M059J (cell line): ENCODE measurements around the gene SKAP1. TPM values are rescaled to one million over a fixed set of nuclear protein-coding genes. Genes with fewer than 3 reads are reported as not detected.
"Not testable (repeated sequence)": the region's sequence is repeated elsewhere in the genome, so short reads cannot be mapped to it uniquely, and the experiment has no call there.

Experiments used
- DNase-seq: peaks from one replicate; pipeline ENCODE4 v3.0.0-alpha.2; 2012; ENCODE audit warnings: low read depth
- total RNA-seq: library from RNA; depleted of rRNA; stranded (reverse); fragments of >200 nt; shearing (Covaris generic); gene quantifications from 2 replicates; pipeline ENCODE4 v1.2.3, GENCODE V29; 2014

The SKAP1 gene
- total RNA-seq, 1 experiment from 2014 or later: 0.42 TPM

- DNase-seq: no peak
Measured at GRCh38 chr17:48373130-48373830, 56.7 kb downstream of the SKAP1 start.

GRCh38 chr17:48368967-48369366 is 61.0 kb downstream of the SKAP1 start:
- not testable (repeated sequence) for DNase-seq

GRCh38 chr17:48368352-48368908 is 61.6 kb downstream of the SKAP1 start:
- DNase-seq: no peak

- no peak for DNase-seq
Measured at GRCh38 chr17:48363161-48363560, 66.9 kb downstream of the SKAP1 start.

GRCh38 chr17:48360861-48361633 is 69.0 kb downstream of the SKAP1 start:
- not testable (repeated sequence) for DNase-seq

- no peak for DNase-seq
Measured at GRCh38 chr17:48357779-48358602, 72.0 kb downstream of the SKAP1 start.

GRCh38 chr17:48356866-48357265 is 73.1 kb downstream of the SKAP1 start:
- no peak for DNase-seq

GRCh38 chr17:48352630-48353029 is 77.4 kb downstream of the SKAP1 start:
- DNase-seq: peak; percentile 37

GRCh38 chr17:48351911-48352332 is 78.1 kb downstream of the SKAP1 start:
- peak; percentile 51 for DNase-seq

GRCh38 chr17:48348352-48348751 is 81.7 kb downstream of the SKAP1 start:
- DNase-seq: no peak

GRCh38 chr17:48347177-48347576 is 82.8 kb downstream of the SKAP1 start:
- no peak for DNase-seq

- DNase-seq: no peak
Measured at GRCh38 chr17:48344251-48344650, 85.8 kb downstream of the SKAP1 start.

GRCh38 chr17:48340916-48341315 is 89.1 kb downstream of the SKAP1 start:
- no peak for DNase-seq

- DNase-seq: no peak
Measured at GRCh38 chr17:48338720-48339119, 91.3 kb downstream of the SKAP1 start.

GRCh38 chr17:48337903-48338302 is 92.1 kb downstream of the SKAP1 start:
- not testable (repeated sequence) for DNase-seq

GRCh38 chr17:48336986-48337385 is 93.0 kb downstream of the SKAP1 start:
- no peak for DNase-seq

- peak; percentile 69 for DNase-seq
Measured at GRCh38 chr17:48335858-48336500, 94.0 kb downstream of the SKAP1 start.

- no peak for DNase-seq
Measured at GRCh38 chr17:48335146-48335784, 94.7 kb downstream of the SKAP1 start.

- DNase-seq: peak; percentile 10
Measured at GRCh38 chr17:48333034-48333530, 96.9 kb downstream of the SKAP1 start.

GRCh38 chr17:48330887-48331286 is 99.1 kb downstream of the SKAP1 start:
- no peak for DNase-seq

- DNase-seq: peak; percentile 39
Measured at GRCh38 chr17:48330421-48330820, 99.6 kb downstream of the SKAP1 start.
